H9 (cell line): ENCODE results near the gene CDK5RAP1. TPM values are rescaled to one million over a fixed set of nuclear protein-coding genes. Genes with fewer than 3 reads are reported as not detected.

Experiments used
- DNase-seq: peaks from one replicate; pipeline ENCODE4 v3.0.0-alpha.2; 2017
- H2AFZ ChIP-seq: one replicate; pipeline ENCODE4 v1.6.1; 2013; ENCODE audit warnings: mild to moderate bottlenecking, low read length, control low read depth, moderate library complexity
- H2AK5ac ChIP-seq: 2 replicates; pipeline ENCODE4 v1.6.1; 2013; ENCODE audit warnings: low read length, control low read depth, mixed read lengths; ENCODE audit not compliant: insufficient read length
- H2BK120ac ChIP-seq: one replicate; pipeline ENCODE4 v1.6.1; 2013; ENCODE audit warnings: low read depth, mild to moderate bottlenecking, low read length, control low read depth, inconsistent platforms; ENCODE audit not compliant: poor library complexity, severe bottlenecking
- H2BK12ac ChIP-seq: 2 replicates; pipeline ENCODE4 v1.6.1; 2013; ENCODE audit warnings: low read length, control low read depth, mixed read lengths, low read depth; ENCODE audit not compliant: insufficient read length
- H2BK15ac ChIP-seq: 2 replicates; pipeline ENCODE4 v1.6.1; 2013; ENCODE audit warnings: low read depth, low read length, control low read depth
- H2BK20ac ChIP-seq: one replicate; pipeline ENCODE4 v1.6.1; 2013; ENCODE audit warnings: low read depth, mild to moderate bottlenecking, low read length, control low read depth, inconsistent platforms; ENCODE audit not compliant: poor library complexity, severe bottlenecking
- H2BK5ac ChIP-seq: 2 replicates; pipeline ENCODE4 v1.6.1; 2013; ENCODE audit warnings: low read length, control low read depth, mixed read lengths; ENCODE audit not compliant: insufficient read length
- H3K14ac ChIP-seq: 2 replicates; pipeline ENCODE4 v1.6.1; 2013; ENCODE audit warnings: low read length, control low read depth; ENCODE audit not compliant: insufficient read depth
- H3K18ac ChIP-seq: 2 replicates; pipeline ENCODE4 v1.6.1; 2013; ENCODE audit warnings: low read depth, mild to moderate bottlenecking, mixed read lengths, low read length, control low read depth; ENCODE audit not compliant: insufficient read length
- H3K23ac ChIP-seq: 2 replicates; pipeline ENCODE4 v1.6.1; 2013; ENCODE audit warnings: low read length, control low read depth, mixed read lengths, low read depth; ENCODE audit not compliant: insufficient read length
- H3K23me2 ChIP-seq: 2 replicates; pipeline ENCODE4 v1.6.1; 2013; ENCODE audit warnings: low read depth, mild to moderate bottlenecking, mixed read lengths, low read length, control low read depth; ENCODE audit not compliant: insufficient read length, poor library complexity, severe bottlenecking
- H3K27ac ChIP-seq: 2 replicates; pipeline ENCODE4 v1.5.1; 2013; ENCODE audit warnings: low read length, control low read depth, mixed read lengths, low read depth; ENCODE audit not compliant: insufficient read length
- H3K27me3 ChIP-seq: 2 replicates; pipeline ENCODE4 v1.6.1; 2013; ENCODE audit warnings: low read length, control low read depth, inconsistent platforms; ENCODE audit not compliant: insufficient read depth
- H3K4ac ChIP-seq: 2 replicates; pipeline ENCODE4 v1.6.1; 2013; ENCODE audit warnings: low read depth, mild to moderate bottlenecking, control low read depth, inconsistent platforms, low read length, moderate library complexity
- H3K4me1 ChIP-seq: 2 replicates; pipeline ENCODE4 v1.6.1; 2013; ENCODE audit warnings: low read length, control low read depth, inconsistent platforms; ENCODE audit not compliant: insufficient read depth
- H3K4me2 ChIP-seq: 2 replicates; pipeline ENCODE4 v1.6.1; 2013; ENCODE audit warnings: low read length, control low read depth, mixed read lengths; ENCODE audit not compliant: insufficient read length, insufficient read depth
- H3K56ac ChIP-seq: 2 replicates; pipeline ENCODE4 v1.6.1; 2013; ENCODE audit warnings: low read depth, mild to moderate bottlenecking, mixed read lengths, low read length, control low read depth; ENCODE audit not compliant: insufficient read length
- H3K79me1 ChIP-seq: 2 replicates; pipeline ENCODE4 v1.6.1; 2013; ENCODE audit warnings: low read depth, mild to moderate bottlenecking, moderate library complexity, low read length, control low read depth, inconsistent platforms; ENCODE audit not compliant: insufficient read depth, poor library complexity, severe bottlenecking
- H3K79me2 ChIP-seq: 2 replicates; pipeline ENCODE4 v1.6.1; 2013; ENCODE audit warnings: low read length, control low read depth, inconsistent platforms; ENCODE audit not compliant: insufficient read depth
- H3K9ac ChIP-seq: 2 replicates; pipeline ENCODE4 v1.6.1; 2013; ENCODE audit warnings: low read length, control low read depth, mixed read lengths; ENCODE audit not compliant: insufficient read length; ENCODE audit errors: extremely low read depth
- H3K9me3 ChIP-seq: one replicate; pipeline ENCODE4 v1.6.1; 2013; ENCODE audit warnings: low read depth, low read length, inconsistent platforms; ENCODE audit not compliant: control insufficient read depth
- H3T11ph ChIP-seq: one replicate; pipeline ENCODE4 v1.6.1; 2013; ENCODE audit warnings: mild to moderate bottlenecking, low read length, control low read depth, inconsistent platforms
- H4K20me1 ChIP-seq: one replicate; pipeline ENCODE4 v1.6.1; 2013; ENCODE audit not compliant: control insufficient read depth, insufficient read length, insufficient read depth
- H4K5ac ChIP-seq: 2 replicates; pipeline ENCODE4 v1.6.1; 2013; ENCODE audit warnings: low read depth, mild to moderate bottlenecking, mixed read lengths, low read length, control low read depth; ENCODE audit not compliant: insufficient read length
- H4K8ac ChIP-seq: replicated peaks from 2 replicates; pipeline ENCODE4 v1.6.1; 2013; ENCODE audit warnings: low read length, control low read depth, mixed read lengths, low read depth; ENCODE audit not compliant: insufficient read length
- H4K91ac ChIP-seq: 2 replicates; pipeline ENCODE4 v1.6.1; 2013; ENCODE audit warnings: low read depth, mild to moderate bottlenecking, moderate library complexity, mixed read lengths, low read length, control low read depth; ENCODE audit not compliant: insufficient read length
- H3K27ac Mint-ChIP-seq, 3 experiments: 2 replicates in 2 of 3; 3 replicates in 1 of 3; pipeline ENCODE4 v1.8.0; 2020 to 2021; ENCODE audit warnings: mixed read lengths in 3 of 3, mild to moderate bottlenecking in 1 of 3, moderate library complexity in 1 of 3
- H3K27me3 Mint-ChIP-seq: 2 replicates; pipeline ENCODE4 v1.8.0; 2021; ENCODE audit warnings: low read depth, mild to moderate bottlenecking, moderate library complexity, mixed read lengths
- H3K36me3 Mint-ChIP-seq, 3 experiments: 2 replicates in 2 of 3; 3 replicates in 1 of 3; pipeline ENCODE4 v1.8.0; 2020 to 2021; ENCODE audit warnings: low read depth in 3 of 3, mixed read lengths in 3 of 3; ENCODE audit not compliant: insufficient read depth in 1 of 3
- H3K4me1 Mint-ChIP-seq, 2 experiments: 2 replicates each; pipeline ENCODE4 v1.8.0; 2020; ENCODE audit warnings: mixed read lengths in 2 of 2
- H3K4me3 Mint-ChIP-seq, 2 experiments: 2 replicates in 1 of 2; 3 replicates in 1 of 2; pipeline ENCODE4 v1.8.0; 2020 to 2021; ENCODE audit warnings: mild to moderate bottlenecking in 2 of 2, mixed read lengths in 2 of 2, moderate library complexity in 1 of 2
- H3K9me3 Mint-ChIP-seq, 2 experiments: 2 replicates in 1 of 2; 3 replicates in 1 of 2; pipeline ENCODE4 v1.8.0; 2020; ENCODE audit warnings: mild to moderate bottlenecking in 2 of 2, mixed read lengths in 2 of 2, moderate library complexity in 1 of 2
- WGBS: extraction: QIAGEN DNeasy Blood & Tissue Kit; methylation state at CpG from one replicate; pipeline ENCODE4 v1.1.7; 2013; ENCODE audit warnings: missing lambda C conversion rate, low lambda C conversion rate, mixed read lengths; ENCODE audit not compliant: insufficient read length; ENCODE audit errors: extremely low coverage; 5-methylcytosine and 5-hydroxymethylcytosine counted together
- total RNA-seq: library from RNA; stranded (reverse); gene quantifications from 2 replicates; pipeline ENCODE4 v1.2.1, GENCODE V29; 2021
- TF ChIP-seq, protein P1 (sequence below): fragments of 200-600 bp; sonication (generic); conservative IDR thresholded peaks from 3 replicates; pipeline ENCODE4 v1.8.0; 2021; ENCODE audit warnings: antibody characterized with exemption, mild to moderate bottlenecking

CDK5RAP1 gene
- total RNA-seq, 1 experiment from 2014 or later, result 66.4 TPM

DNA sequence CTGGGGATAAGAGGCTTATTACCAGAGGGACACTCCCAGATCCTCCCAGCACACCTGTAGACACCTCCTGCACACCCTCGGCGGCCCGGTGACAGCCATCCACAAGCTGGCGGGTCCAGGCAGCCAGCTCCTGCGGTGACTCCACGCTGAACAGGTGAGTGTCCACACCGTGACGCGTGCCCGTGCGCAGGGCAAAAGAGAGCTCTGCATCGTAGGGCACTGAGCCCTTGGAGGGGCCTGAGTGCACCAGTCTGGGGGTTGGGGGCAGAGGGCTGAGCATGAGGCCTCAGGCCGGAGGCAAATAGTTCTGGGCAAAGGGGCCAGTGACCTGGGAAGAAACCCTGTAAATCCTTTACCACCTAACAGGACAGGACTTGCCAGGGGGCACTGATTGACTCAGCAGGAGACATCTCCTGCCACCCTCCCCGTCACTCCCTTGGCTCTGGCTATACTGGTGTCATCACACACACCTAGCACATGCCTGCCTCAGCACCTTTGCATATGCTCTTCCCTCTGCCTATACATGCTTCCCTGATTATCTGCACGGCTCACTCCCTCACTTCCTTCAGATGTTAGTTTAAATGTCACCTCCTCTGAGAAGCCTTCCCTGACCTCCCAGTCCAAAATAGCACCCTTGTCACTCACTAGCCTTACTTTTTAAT lies 8.9 kb upstream of the CDK5RAP1 start:
- Histone ChIP-seq H2BK5ac (no peak overlapping the region), H3K9me3 (no peaks in the 10 kb centered on the region), H3K23me2 (no peaks in the 10 kb centered on the region), H4K8ac (no peak overlapping the region), H3K4me2 (no peak overlapping the region), H3K18ac (no peak overlapping the region), H2BK20ac (no peak overlapping the region), H2AK5ac (no peak overlapping the region), H3K27me3 (no peaks in the 10 kb centered on the region), H2BK12ac (no peak overlapping the region), H3K4me1 (no peaks in the 10 kb centered on the region), H3K9ac (no peak overlapping the region), H4K20me1 (no peaks in the 10 kb centered on the region), H4K91ac (no peak overlapping the region), H2BK120ac (no peak overlapping the region), H3K79me1 (no peaks in the 10 kb centered on the region), H4K5ac (no peak overlapping the region), H3K27ac (no peak overlapping the region), H2BK15ac (no peak overlapping the region), H3K79me2 (no peaks in the 10 kb centered on the region), H3K56ac (no peak overlapping the region), H3K23ac (no peak overlapping the region), H3K14ac (no peak overlapping the region), H3T11ph (no peak overlapping the region), H2AFZ (no peak overlapping the region), H3K4ac (no peak overlapping the region)
- no CpG with 5 or more reads among the region's 15 CpGs for WGBS
- no peaks in the 10 kb centered on the region for H3K27me3 Mint-ChIP-seq
- no peak overlapping the region for H3K27ac Mint-ChIP-seq
- H3K4me1 Mint-ChIP-seq, result 0 out of 4 replicates have a peak, but pooled peaks cover 0 to 3% of the 10 kb centered on the region in 2 experiments
- TF ChIP-seq, protein P1, sequence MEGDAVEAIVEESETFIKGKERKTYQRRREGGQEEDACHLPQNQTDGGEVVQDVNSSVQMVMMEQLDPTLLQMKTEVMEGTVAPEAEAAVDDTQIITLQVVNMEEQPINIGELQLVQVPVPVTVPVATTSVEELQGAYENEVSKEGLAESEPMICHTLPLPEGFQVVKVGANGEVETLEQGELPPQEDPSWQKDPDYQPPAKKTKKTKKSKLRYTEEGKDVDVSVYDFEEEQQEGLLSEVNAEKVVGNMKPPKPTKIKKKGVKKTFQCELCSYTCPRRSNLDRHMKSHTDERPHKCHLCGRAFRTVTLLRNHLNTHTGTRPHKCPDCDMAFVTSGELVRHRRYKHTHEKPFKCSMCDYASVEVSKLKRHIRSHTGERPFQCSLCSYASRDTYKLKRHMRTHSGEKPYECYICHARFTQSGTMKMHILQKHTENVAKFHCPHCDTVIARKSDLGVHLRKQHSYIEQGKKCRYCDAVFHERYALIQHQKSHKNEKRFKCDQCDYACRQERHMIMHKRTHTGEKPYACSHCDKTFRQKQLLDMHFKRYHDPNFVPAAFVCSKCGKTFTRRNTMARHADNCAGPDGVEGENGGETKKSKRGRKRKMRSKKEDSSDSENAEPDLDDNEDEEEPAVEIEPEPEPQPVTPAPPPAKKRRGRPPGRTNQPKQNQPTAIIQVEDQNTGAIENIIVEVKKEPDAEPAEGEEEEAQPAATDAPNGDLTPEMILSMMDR, result no peak
- H3K9me3 Mint-ChIP-seq, result no peaks in the 10 kb centered on the region
- H3K36me3 Mint-ChIP-seq, result peaks cover 0 to 17% (median 10%) of the 10 kb centered on the region in 3 experiments; a peak in 3 of 7 replicates
- no peak for DNase-seq
- H3K4me3 Mint-ChIP-seq, result no peak overlapping the region
